Muscle of leg (tissue), 11 donors: Measurements from ENCODE around the gene EYA4. TPM values are rescaled to one million over a fixed set of nuclear protein-coding genes. Genes with fewer than 3 reads are reported as not detected.
A peak's percentile ranks its signal among the peaks of the same experiment; 100 is the strongest.

Experiments
- DNase-seq: peaks from one replicate; pipeline ENCODE4 v3.0.0; 2013
- H3K27ac ChIP-seq: one replicate; pipeline ENCODE4 v1.5.1; 2013; ENCODE audit warnings: mild to moderate bottlenecking, low read length, control low read depth
- H3K27me3 ChIP-seq: one replicate; pipeline ENCODE4 v1.6.1; 2013; ENCODE audit warnings: low read length; ENCODE audit not compliant: control insufficient read depth, insufficient read depth
- H3K36me3 ChIP-seq: one replicate; pipeline ENCODE4 v1.6.1; 2013; ENCODE audit warnings: low read length; ENCODE audit not compliant: control insufficient read depth, insufficient read depth
- H3K4me1 ChIP-seq: one replicate; pipeline ENCODE4 v1.6.1; 2013; ENCODE audit warnings: low read length; ENCODE audit not compliant: control insufficient read depth, insufficient read depth
- H3K4me3 ChIP-seq: one replicate; pipeline ENCODE4 v1.5.1; 2013; ENCODE audit warnings: low read length, control low read depth
- H3K9me3 ChIP-seq: replicated peaks from 2 replicates; pipeline ENCODE4 v1.6.1; 2013; ENCODE audit warnings: low read depth, low read length; ENCODE audit not compliant: control insufficient read depth
- WGBS: methylation state at CpG from one replicate; pipeline ENCODE4 v1.1.5; 2013; ENCODE audit warnings: missing lambda C conversion rate; ENCODE audit not compliant: insufficient coverage; 5-methylcytosine and 5-hydroxymethylcytosine counted together
- polyA plus RNA-seq, 8 donors: library from polyadenylated mRNA; unstranded; fragments of 120-200 nt; gene quantifications; one replicate each; pipeline versions ENCODE4 v1.2.1 to v1.2.3, GENCODE V29; 2013; ENCODE audit warnings: inconsistent platforms in 1 of 8, low replicate concordance in 1 of 8; ENCODE audit not compliant: insufficient read length in 8 of 8, insufficient read depth in 1 of 8
- total RNA-seq: library from RNA; stranded (reverse); fragments of 120-200 nt; gene quantifications from one replicate; pipeline ENCODE4 v1.2.4, GENCODE V29; 2013

Gene EYA4
- total and polyA plus RNA-seq, 9 donors = 16.3 to 28.8 (median 20.9) TPM

DNA sequence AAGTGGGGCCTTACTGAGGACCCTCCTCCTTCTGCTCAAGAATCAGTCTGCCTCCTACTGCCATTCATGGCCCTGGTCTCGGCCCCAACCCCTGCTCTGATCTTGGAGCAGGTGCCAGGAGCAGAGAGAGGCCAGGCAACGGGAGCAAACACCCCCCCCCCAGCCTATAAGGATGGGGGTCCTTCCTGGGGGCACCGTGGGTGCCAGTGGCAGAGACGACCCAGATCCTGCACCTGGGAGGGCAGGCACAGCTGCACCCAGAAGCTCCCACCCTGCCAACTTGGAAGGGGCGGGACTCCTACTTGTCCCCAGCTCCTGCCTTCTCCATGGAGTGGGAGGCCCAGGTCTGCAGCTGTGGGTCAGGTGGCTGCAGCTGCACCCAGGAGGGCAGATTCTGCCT, 183.2 kb downstream of the EYA4 start:
- Histone ChIP-seq H3K9me3 (no peaks in the 10 kb centered on the region), H3K4me1 (no peaks in the 10 kb centered on the region), H3K4me3 (no peak overlapping the region), H3K36me3 (no peaks in the 10 kb centered on the region), H3K27me3 (no peaks in the 10 kb centered on the region), H3K27ac (no peak overlapping the region)
- DNase-seq = no peak
- 78% methylated on average over 2 of the region's 5 CpGs for WGBS

- Histone ChIP-seq H3K27ac (no peak overlapping the region), H3K27me3 (no peaks in the 10 kb centered on the region), H3K4me1 (peaks cover 2% of the 10 kb centered on the region), H3K36me3 (no peaks in the 10 kb centered on the region), H3K9me3 (no peaks in the 10 kb centered on the region), H3K4me3 (no peak overlapping the region)
- DNase-seq = no peak
- WGBS = 100% methylated on average over 1 of the region's 3 CpGs
Measured at GRCh38 chr6:133426038-133426437, 184.9 kb downstream of the EYA4 start.

GRCh38 chr6:133428295-133428694, 187.1 kb downstream of the EYA4 start:
- H3K9me3 ChIP-seq = no peaks in the 10 kb centered on the region
- no CpG with 5 or more reads among the region's 3 CpGs for WGBS
- H3K4me3 ChIP-seq = no peak overlapping the region
- no peak for DNase-seq
- peaks cover 8% of the 10 kb centered on the region for H3K4me1 ChIP-seq
- H3K27me3 ChIP-seq = no peaks in the 10 kb centered on the region
- H3K36me3 ChIP-seq = no peaks in the 10 kb centered on the region
- no peak overlapping the region for H3K27ac ChIP-seq

GRCh38 chr6:133430530-133430929, 189.4 kb downstream of the EYA4 start:
- no peak overlapping the region for H3K27ac ChIP-seq
- no peak for DNase-seq

GRCh38 chr6:133431031-133431430, 189.9 kb downstream of the EYA4 start:
- Histone ChIP-seq H3K4me3 (no peak overlapping the region), H3K27me3 (no peaks in the 10 kb centered on the region), H3K36me3 (no peaks in the 10 kb centered on the region), H3K4me1 (peaks cover 8% of the 10 kb centered on the region), H3K27ac (no peak overlapping the region), H3K9me3 (no peaks in the 10 kb centered on the region)
- no peak for DNase-seq

More at GRCh38 chr6:133430530-133430929, 189.4 kb downstream of the EYA4 start:
- H3K4me1 ChIP-seq = peaks cover 8% of the 10 kb centered on the region
- H3K9me3 ChIP-seq = no peaks in the 10 kb centered on the region
- H3K36me3 ChIP-seq = no peaks in the 10 kb centered on the region
- H3K4me3 ChIP-seq = no peak overlapping the region
- no peaks in the 10 kb centered on the region for H3K27me3 ChIP-seq

DNA sequence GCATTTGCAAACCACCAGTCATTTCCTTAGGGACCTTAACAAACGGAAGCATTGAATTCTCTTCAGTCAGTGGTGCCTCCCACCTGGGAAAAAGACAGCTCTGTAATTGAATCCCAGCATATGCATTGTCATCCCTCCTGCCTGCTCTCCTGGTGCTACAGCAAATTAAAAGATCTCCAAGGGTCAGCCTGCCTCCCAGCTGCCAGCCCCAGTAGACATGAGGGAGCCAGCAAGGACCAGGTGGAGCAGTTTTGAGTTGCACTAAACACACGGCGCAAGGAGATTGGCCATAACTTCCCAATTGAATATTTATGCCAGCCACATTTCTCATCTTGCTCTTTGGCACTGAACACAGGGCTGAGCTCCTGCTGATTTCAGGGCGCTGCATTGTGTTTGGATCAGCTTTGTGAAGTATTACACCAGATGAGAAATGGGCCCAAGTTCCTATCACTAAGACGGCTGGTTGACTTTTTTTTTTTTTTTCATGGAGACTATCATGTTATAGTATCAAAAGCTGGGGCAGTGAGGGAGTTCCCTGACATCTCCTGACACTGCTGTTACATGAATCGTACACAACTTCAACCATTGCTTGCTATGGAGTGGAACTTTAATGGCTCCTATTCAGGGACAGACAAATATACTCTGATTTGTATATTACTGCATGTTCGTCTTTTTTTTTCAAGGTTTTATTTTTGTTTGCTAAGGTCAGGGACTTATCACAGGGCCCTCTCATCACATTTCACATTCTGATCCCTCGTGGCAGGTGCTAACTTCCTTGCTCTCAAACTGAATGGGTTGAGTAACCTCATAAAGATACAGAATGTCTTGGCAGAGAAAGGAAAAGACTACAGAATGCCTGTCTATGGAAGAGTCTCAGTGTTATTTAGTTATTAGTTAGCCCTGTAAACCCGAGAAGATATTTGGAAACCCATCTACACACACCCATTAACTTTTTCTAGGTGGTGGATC, 191.1 kb downstream of the EYA4 start:
- Histone ChIP-seq H3K36me3 (no peaks in the 10 kb centered on the region), H3K4me3 (no peak overlapping the region), H3K27ac (peak overlapping the region; percentile 53), H3K9me3 (no peaks in the 10 kb centered on the region), H3K4me1 (peaks cover 8% of the 10 kb centered on the region), H3K27me3 (no peaks in the 10 kb centered on the region)
- WGBS = 52% methylated on average over 2 of the region's 9 CpGs
- peak; percentile 66 for DNase-seq

DNA sequence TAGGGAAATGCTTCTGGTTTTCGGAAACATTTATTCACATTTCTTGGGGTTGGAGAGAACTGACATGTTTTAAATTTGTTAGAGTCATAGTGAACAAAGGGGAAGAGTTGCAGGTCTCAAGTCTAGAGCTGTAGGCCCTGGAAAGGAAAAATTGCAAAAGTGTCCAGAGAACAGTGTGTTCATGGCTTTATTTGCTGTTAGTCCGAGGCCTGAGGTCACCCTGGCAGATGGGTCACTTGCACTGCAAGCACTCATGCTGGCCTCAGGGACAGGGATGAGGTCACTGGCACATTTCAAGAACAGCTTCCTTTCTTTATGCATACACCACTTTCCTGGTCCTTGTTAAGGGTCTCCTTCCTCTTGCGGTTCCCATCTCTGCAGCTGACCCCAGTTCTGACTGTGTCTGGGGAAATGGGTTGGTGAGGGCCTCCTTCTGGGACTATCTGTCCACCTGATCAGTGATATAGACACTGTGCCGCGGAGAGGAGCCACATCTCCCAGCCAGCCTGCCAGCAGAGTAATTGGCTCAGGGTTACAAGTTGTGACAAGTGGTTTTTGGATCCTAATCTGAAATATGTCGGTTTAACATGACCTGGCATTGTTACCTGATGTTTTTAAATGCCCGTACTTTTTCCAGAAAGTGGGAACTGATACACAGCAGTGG, 194.0 kb downstream of the EYA4 start:
- Histone ChIP-seq H3K4me1 (peaks cover 8% of the 10 kb centered on the region), H3K36me3 (no peaks in the 10 kb centered on the region), H3K4me3 (no peak overlapping the region), H3K9me3 (no peaks in the 10 kb centered on the region), H3K27me3 (no peaks in the 10 kb centered on the region), H3K27ac (no peak overlapping the region)
- no peak for DNase-seq
- WGBS = 79% methylated on average over 5 of the region's 7 CpGs

- Histone ChIP-seq H3K4me3 (no peak overlapping the region), H3K36me3 (no peaks in the 10 kb centered on the region), H3K4me1 (peaks cover 5% of the 10 kb centered on the region), H3K27me3 (no peaks in the 10 kb centered on the region), H3K27ac (no peak overlapping the region), H3K9me3 (no peaks in the 10 kb centered on the region)
- no CpG with 5 or more reads among the region's 1 CpG for WGBS
- DNase-seq = no peak
Measured at GRCh38 chr6:133436652-133437051, 195.5 kb downstream of the EYA4 start.

GRCh38 chr6:133441491-133441890, 200.3 kb downstream of the EYA4 start:
- WGBS = 94% methylated on average over 2 of the region's 2 CpGs
- no peaks in the 10 kb centered on the region for H3K4me1 ChIP-seq
- no peaks in the 10 kb centered on the region for H3K27me3 ChIP-seq
- no peak for DNase-seq
- H3K9me3 ChIP-seq = no peaks in the 10 kb centered on the region
- H3K4me3 ChIP-seq = no peak overlapping the region
- H3K27ac ChIP-seq = no peak overlapping the region
- no peaks in the 10 kb centered on the region for H3K36me3 ChIP-seq

GRCh38 chr6:133446789-133447188, 205.6 kb downstream of the EYA4 start:
- Histone ChIP-seq H3K27ac (no peak overlapping the region), H3K27me3 (no peaks in the 10 kb centered on the region), H3K4me3 (no peak overlapping the region), H3K36me3 (no peaks in the 10 kb centered on the region), H3K4me1 (no peaks in the 10 kb centered on the region), H3K9me3 (no peaks in the 10 kb centered on the region)
- DNase-seq = no peak
